ENCODE measurements around the gene TRIM39.

- TF ChIP-seq CTCF (IDR thresholded peaks at IDR 0.05; ENCODE audit: low read depth, low read length, missing input control), result no peak
- no peak for TF ChIP-seq TAF1 (conservative IDR thresholded peaks at IDR 0.05)
- no peak for TF ChIP-seq YY1 (IDR thresholded peaks at IDR 0.05)
- no peak for TF ChIP-seq REST (IDR thresholded peaks at IDR 0.05)
- no peak for TF ChIP-seq ATF3 (IDR thresholded peaks at IDR 0.05)
- no peak for TF ChIP-seq JUND (IDR thresholded peaks at IDR 0.05)
- no peak for TF ChIP-seq ZBTB33 (IDR thresholded peaks at IDR 0.05)
- no peak for TF ChIP-seq RAD21 (IDR thresholded peaks at IDR 0.05)
- no peak for TF ChIP-seq MAX (IDR thresholded peaks at IDR 0.05)
These were observed 15.1 kb upstream of the TRIM39 start for GRCh38 chr6:30311671-30312070.

All from liver (tissue), 3 donors.